Cardiac muscle cell (in vitro differentiated cells and primary cell): ENCODE measurements around the gene EXOC6. TPM values are rescaled to one million over a fixed set of nuclear protein-coding genes. Genes with fewer than 3 reads are reported as not detected.

ENCODE experiments used
- DNase-seq, 2 donors: peaks; one replicate each; pipeline versions ENCODE4 v3.0.0 to v3.0.0-alpha.2; 2010 to 2017; ENCODE audit warnings: low read depth in 1 of 2, low spot score in 1 of 2
- H3K27ac ChIP-seq: fragments of 200-600 bp; sonication (generic); 2 replicates; pipeline ENCODE4 v1.5.1; 2016
- H3K27me3 ChIP-seq: fragments of 200-600 bp; sonication (generic); 2 replicates; pipeline ENCODE4 v1.6.0; 2016; ENCODE audit warnings: control low read depth
- H3K36me3 ChIP-seq: fragments of 200-600 bp; sonication (generic); 2 replicates; pipeline ENCODE4 v1.5.1; 2016; ENCODE audit warnings: control low read depth
- H3K4me1 ChIP-seq: fragments of 200-600 bp; sonication (generic); 2 replicates; pipeline ENCODE4 v1.8.1; 2017; ENCODE audit warnings: low read depth, mild to moderate bottlenecking, mixed run types
- H3K4me3 ChIP-seq: fragments of 200-600 bp; sonication (generic); 2 replicates; pipeline ENCODE4 v1.5.1; 2016; ENCODE audit warnings: mild to moderate bottlenecking
- H3K9me3 ChIP-seq: fragments of 200-600 bp; sonication (generic); 2 replicates; pipeline ENCODE4 v1.5.1; 2017; ENCODE audit warnings: low read depth, mild to moderate bottlenecking, control low read depth
- polyA plus RNA-seq: library from polyadenylated mRNA; unstranded; fragments of >200 nt; fragmentation: Nextera tagmentation; extraction: Ambion mirVana; gene quantifications from 2 replicates; pipeline ENCODE4 v1.2.1, GENCODE V29; 2016
- total RNA-seq: library from RNA; depleted of rRNA; stranded (reverse); fragments of >200 nt; gene quantifications from 2 replicates; pipeline ENCODE4 v1.2.3, GENCODE V29; 2016
- TF ChIP-seq, protein P1 (sequence below): IDR thresholded peaks from 2 replicates; pipeline ENCODE4 v1.5.1; 2012; ENCODE audit warnings: low read depth, mild to moderate bottlenecking, low read length

EXOC6 gene
- total and polyA plus RNA-seq, 2 experiments from 2014 or later: 5.7 to 6.3 TPM

DNA sequence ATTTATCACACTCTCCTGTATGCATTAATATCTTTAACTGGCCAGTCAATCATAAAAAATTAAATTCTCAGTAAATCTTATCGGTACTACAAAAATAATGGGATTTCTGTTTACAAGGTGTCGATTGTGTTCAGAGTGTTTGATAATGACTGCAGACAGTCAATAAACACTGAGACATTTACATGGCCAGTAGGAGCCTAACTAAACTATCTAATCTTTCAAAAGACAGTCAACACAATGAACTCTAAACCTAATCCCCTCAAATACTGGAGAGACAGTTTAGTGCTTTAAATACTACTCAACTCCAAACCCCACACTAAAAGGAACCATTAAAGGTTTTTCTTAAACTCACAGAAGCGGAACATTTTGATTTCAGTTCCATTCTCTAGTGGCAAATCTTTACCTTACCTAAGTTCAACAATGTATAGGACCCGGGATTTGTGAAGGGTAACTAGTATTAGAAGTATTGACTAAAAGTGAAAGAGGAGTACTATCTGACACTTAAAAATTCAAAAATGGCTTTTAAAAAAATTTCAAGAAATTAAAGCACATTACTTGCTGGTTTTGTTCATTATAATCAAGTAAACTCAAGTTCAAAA is 37.3 kb upstream of the EXOC6 start:
- Histone ChIP-seq H3K4me1 (no peaks in the 10 kb centered on the region), H3K27ac (no peak overlapping the region), H3K27me3 (no peaks in the 10 kb centered on the region), H3K36me3 (no peaks in the 10 kb centered on the region), H3K4me3 (no peak overlapping the region), H3K9me3 (no peaks in the 10 kb centered on the region)
- TF ChIP-seq, protein P1, sequence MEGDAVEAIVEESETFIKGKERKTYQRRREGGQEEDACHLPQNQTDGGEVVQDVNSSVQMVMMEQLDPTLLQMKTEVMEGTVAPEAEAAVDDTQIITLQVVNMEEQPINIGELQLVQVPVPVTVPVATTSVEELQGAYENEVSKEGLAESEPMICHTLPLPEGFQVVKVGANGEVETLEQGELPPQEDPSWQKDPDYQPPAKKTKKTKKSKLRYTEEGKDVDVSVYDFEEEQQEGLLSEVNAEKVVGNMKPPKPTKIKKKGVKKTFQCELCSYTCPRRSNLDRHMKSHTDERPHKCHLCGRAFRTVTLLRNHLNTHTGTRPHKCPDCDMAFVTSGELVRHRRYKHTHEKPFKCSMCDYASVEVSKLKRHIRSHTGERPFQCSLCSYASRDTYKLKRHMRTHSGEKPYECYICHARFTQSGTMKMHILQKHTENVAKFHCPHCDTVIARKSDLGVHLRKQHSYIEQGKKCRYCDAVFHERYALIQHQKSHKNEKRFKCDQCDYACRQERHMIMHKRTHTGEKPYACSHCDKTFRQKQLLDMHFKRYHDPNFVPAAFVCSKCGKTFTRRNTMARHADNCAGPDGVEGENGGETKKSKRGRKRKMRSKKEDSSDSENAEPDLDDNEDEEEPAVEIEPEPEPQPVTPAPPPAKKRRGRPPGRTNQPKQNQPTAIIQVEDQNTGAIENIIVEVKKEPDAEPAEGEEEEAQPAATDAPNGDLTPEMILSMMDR: no peak
- DNase-seq: no peak

GRCh38 chr10:92811986-92812385 is 36.3 kb upstream of the EXOC6 start:
- TF ChIP-seq, protein P1: no peak
- Histone ChIP-seq H3K27ac (no peak overlapping the region), H3K36me3 (no peaks in the 10 kb centered on the region), H3K4me3 (no peak overlapping the region), H3K4me1 (no peaks in the 10 kb centered on the region), H3K27me3 (no peaks in the 10 kb centered on the region), H3K9me3 (no peaks in the 10 kb centered on the region)
- DNase-seq: peak in 1 of 2 donors; percentile 26

- H3K27me3 ChIP-seq: no peaks in the 10 kb centered on the region
- no peak overlapping the region for H3K4me3 ChIP-seq
These were observed 34.3 kb upstream of the EXOC6 start for GRCh38 chr10:92813979-92814378.

DNA sequence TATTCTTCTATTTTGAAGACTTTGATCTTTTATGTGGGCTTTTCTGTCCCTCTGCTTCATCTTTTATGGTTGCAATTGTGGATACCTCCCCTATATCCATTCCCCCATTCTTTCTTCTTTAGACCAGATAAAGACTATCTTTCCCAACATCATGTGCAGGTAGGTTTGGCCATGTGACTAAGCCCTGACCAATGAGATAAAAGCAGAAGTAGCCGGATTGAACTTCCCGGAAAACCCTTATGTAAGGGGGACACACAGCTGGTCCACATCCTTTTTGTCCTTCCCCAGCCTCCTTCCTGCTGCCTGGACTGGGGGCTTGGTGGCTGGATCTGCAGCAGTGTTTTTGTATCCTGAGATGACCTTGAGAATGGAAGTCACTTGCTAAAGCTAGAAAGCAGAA is 33.5 kb upstream of the EXOC6 start:
- no peaks in the 10 kb centered on the region for H3K4me1 ChIP-seq
- no peaks in the 10 kb centered on the region for H3K27me3 ChIP-seq
- H3K4me3 ChIP-seq: no peak overlapping the region
- H3K9me3 ChIP-seq: no peaks in the 10 kb centered on the region
- H3K36me3 ChIP-seq: no peaks in the 10 kb centered on the region
- TF ChIP-seq, protein P1: no peak
- no peak overlapping the region for H3K27ac ChIP-seq
- DNase-seq: no peak

More at GRCh38 chr10:92813979-92814378, 34.3 kb upstream of the EXOC6 start:
- TF ChIP-seq, protein P1: no peak
- no peak for DNase-seq
- no peaks in the 10 kb centered on the region for H3K36me3 ChIP-seq
- no peak overlapping the region for H3K27ac ChIP-seq
- no peaks in the 10 kb centered on the region for H3K4me1 ChIP-seq
- no peaks in the 10 kb centered on the region for H3K9me3 ChIP-seq

- H3K27me3 ChIP-seq: no peaks in the 10 kb centered on the region
- no peaks in the 10 kb centered on the region for H3K9me3 ChIP-seq
- no peak overlapping the region for H3K27ac ChIP-seq
- peak in 1 of 2 donors; percentile 66 for DNase-seq
- TF ChIP-seq, protein P1: peak; percentile 8
- no peaks in the 10 kb centered on the region for H3K4me1 ChIP-seq
- no peaks in the 10 kb centered on the region for H3K36me3 ChIP-seq
- no peak overlapping the region for H3K4me3 ChIP-seq
These were observed 32.2 kb upstream of the EXOC6 start for GRCh38 chr10:92816091-92816531.
